ENCODE data around the gene TMEM50A.
A peak's percentile ranks its signal among the peaks of the same experiment; 100 is the strongest.
"Not testable (repeated sequence)": the region's sequence is repeated elsewhere in the genome, so short reads cannot be mapped to it uniquely, and the experiment has no call there.

Gene TMEM50A

GRCh38 chr1:25369241-25369640 is 31.1 kb downstream of the TMEM50A start:
- Histone ChIP-seq H3K36me3 (replicated peaks) (no peaks in the 10 kb centered on the region), H3K4me3 (ENCODE audit: low read depth, low read length) (no peak overlapping the region), H3K27me3 (replicated peaks) (no peaks in the 10 kb centered on the region), H3K27ac (no peak overlapping the region)
- in situ Hi-C loops (cut with HindIII; ENCODE audit: low pct_ligation_motif_present, low sequenced_read_pairs), result no loop called here
- no peak for DNase-seq
- no peak for TF ChIP-seq CTCF (IDR thresholded peaks at IDR 0.05; ENCODE audit: low read depth, low read length, missing control alignments)

- H3K36me3 ChIP-seq (replicated peaks); H3K4me3 ChIP-seq (ENCODE audit: low read depth, low read length); H3K27me3 ChIP-seq (replicated peaks); in situ Hi-C loops (cut with HindIII; ENCODE audit: low pct_ligation_motif_present, low sequenced_read_pairs); DNase-seq; H3K27ac ChIP-seq: not testable (repeated sequence)
These were observed 31.6 kb downstream of the TMEM50A start for GRCh38 chr1:25369691-25370271.

GRCh38 chr1:25371757-25372156 is 33.6 kb downstream of the TMEM50A start:
- DNase-seq, result peak; percentile 88
- in situ Hi-C loops (cut with HindIII; ENCODE audit: low pct_ligation_motif_present, low sequenced_read_pairs); H3K36me3 ChIP-seq (replicated peaks); H3K27me3 ChIP-seq (replicated peaks); H3K4me3 ChIP-seq (ENCODE audit: low read depth, low read length): not testable (repeated sequence)
- peak overlapping the region; percentile 51 for H3K27ac ChIP-seq

GRCh38 chr1:25378367-25378766 is 40.2 kb downstream of the TMEM50A start:
- H3K36me3 ChIP-seq (replicated peaks); H3K4me3 ChIP-seq (ENCODE audit: low read depth, low read length); in situ Hi-C loops (cut with HindIII; ENCODE audit: low pct_ligation_motif_present, low sequenced_read_pairs); DNase-seq; H3K27me3 ChIP-seq (replicated peaks); H3K27ac ChIP-seq: not testable (repeated sequence)

- H3K27ac ChIP-seq; H3K4me3 ChIP-seq (ENCODE audit: low read depth, low read length); DNase-seq; in situ Hi-C loops (cut with HindIII; ENCODE audit: low pct_ligation_motif_present, low sequenced_read_pairs); H3K36me3 ChIP-seq (replicated peaks); H3K27me3 ChIP-seq (replicated peaks): not testable (repeated sequence)
These were observed 44.4 kb downstream of the TMEM50A start for GRCh38 chr1:25382543-25382942.

GRCh38 chr1:25383090-25383489 is 45.0 kb downstream of the TMEM50A start:
- H3K27me3 ChIP-seq (replicated peaks); H3K36me3 ChIP-seq (replicated peaks); in situ Hi-C loops (cut with HindIII; ENCODE audit: low pct_ligation_motif_present, low sequenced_read_pairs); H3K27ac ChIP-seq; H3K4me3 ChIP-seq (ENCODE audit: low read depth, low read length); DNase-seq: not testable (repeated sequence)

GRCh38 chr1:25383875-25384274 is 45.7 kb downstream of the TMEM50A start:
- H3K36me3 ChIP-seq (replicated peaks); DNase-seq; H3K27ac ChIP-seq; in situ Hi-C loops (cut with HindIII; ENCODE audit: low pct_ligation_motif_present, low sequenced_read_pairs); H3K27me3 ChIP-seq (replicated peaks); H3K4me3 ChIP-seq (ENCODE audit: low read depth, low read length): not testable (repeated sequence)

- DNase-seq; in situ Hi-C loops (cut with HindIII; ENCODE audit: low pct_ligation_motif_present, low sequenced_read_pairs); H3K27ac ChIP-seq; H3K27me3 ChIP-seq (replicated peaks); H3K36me3 ChIP-seq (replicated peaks); H3K4me3 ChIP-seq (ENCODE audit: low read depth, low read length): not testable (repeated sequence)
These were observed 49.0 kb downstream of the TMEM50A start for GRCh38 chr1:25387096-25387495.

GRCh38 chr1:25388691-25389090 is 50.6 kb downstream of the TMEM50A start:
- H3K27me3 ChIP-seq (replicated peaks); H3K4me3 ChIP-seq (ENCODE audit: low read depth, low read length); H3K36me3 ChIP-seq (replicated peaks); DNase-seq; in situ Hi-C loops (cut with HindIII; ENCODE audit: low pct_ligation_motif_present, low sequenced_read_pairs); H3K27ac ChIP-seq: not testable (repeated sequence)

- in situ Hi-C loops (cut with HindIII; ENCODE audit: low pct_ligation_motif_present, low sequenced_read_pairs); H3K27me3 ChIP-seq (replicated peaks); H3K36me3 ChIP-seq (replicated peaks); DNase-seq; H3K27ac ChIP-seq; H3K4me3 ChIP-seq (ENCODE audit: low read depth, low read length): not testable (repeated sequence)
These were observed 51.6 kb downstream of the TMEM50A start for GRCh38 chr1:25389721-25390120.

All from brain microvascular endothelial cell (primary cell).